Measurements from ENCODE around the gene ZBTB37. TPM values are rescaled to one million over a fixed set of nuclear protein-coding genes. Genes with fewer than 3 reads are reported as not detected.
"Not testable (repeated sequence)": the region's sequence is repeated elsewhere in the genome, so short reads cannot be mapped to it uniquely, and the experiment has no call there.

The ZBTB37 gene
- total RNA-seq, 6 donors from 2014 or later: 5.3 to 17.8 (median 12.0) TPM

DNA sequence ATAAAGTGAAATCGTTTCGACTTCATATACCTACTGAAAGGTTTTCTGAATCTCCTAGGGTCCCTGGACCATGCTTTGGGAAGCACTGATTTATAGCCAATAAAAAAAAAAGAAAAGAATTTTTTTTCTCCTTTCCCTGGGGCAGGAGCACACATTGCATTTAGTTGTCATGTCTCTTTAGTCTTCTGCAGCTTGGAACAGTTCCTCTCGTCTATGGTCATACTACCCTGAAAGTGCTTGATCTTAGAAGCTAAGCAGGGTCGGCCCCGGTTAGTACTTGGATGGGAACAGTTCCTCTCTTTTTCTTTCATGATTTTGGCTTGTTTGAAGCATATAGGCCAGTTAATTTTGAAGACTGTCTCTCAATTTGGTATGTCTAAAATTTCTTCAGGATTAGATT, 52.7 kb downstream of the ZBTB37 start:
- Histone ChIP-seq H3K36me3 (no peaks in the 10 kb centered on the region), H3K27ac (no peak overlapping the region), H3K4me3 (no peak overlapping the region), H3K9me3 (no peaks in the 10 kb centered on the region), H3K27me3 (no peaks in the 10 kb centered on the region), H3K4me1 (peaks cover 0 to 4% (median 0%) of the 10 kb centered on the region in 4 donors)
- ATAC-seq (ENCODE audit: low FRiP score in 2 of 2) (no peak), DNase-seq (no peak)
- TF ChIP-seq POLR2AphosphoS5 (IDR thresholded peaks at IDR 0.05) (no peak), EP300 (IDR thresholded peaks at IDR 0.05) (no peak), POLR2A (IDR thresholded peaks at IDR 0.05) (no peak)
- TF ChIP-seq, protein P1, sequence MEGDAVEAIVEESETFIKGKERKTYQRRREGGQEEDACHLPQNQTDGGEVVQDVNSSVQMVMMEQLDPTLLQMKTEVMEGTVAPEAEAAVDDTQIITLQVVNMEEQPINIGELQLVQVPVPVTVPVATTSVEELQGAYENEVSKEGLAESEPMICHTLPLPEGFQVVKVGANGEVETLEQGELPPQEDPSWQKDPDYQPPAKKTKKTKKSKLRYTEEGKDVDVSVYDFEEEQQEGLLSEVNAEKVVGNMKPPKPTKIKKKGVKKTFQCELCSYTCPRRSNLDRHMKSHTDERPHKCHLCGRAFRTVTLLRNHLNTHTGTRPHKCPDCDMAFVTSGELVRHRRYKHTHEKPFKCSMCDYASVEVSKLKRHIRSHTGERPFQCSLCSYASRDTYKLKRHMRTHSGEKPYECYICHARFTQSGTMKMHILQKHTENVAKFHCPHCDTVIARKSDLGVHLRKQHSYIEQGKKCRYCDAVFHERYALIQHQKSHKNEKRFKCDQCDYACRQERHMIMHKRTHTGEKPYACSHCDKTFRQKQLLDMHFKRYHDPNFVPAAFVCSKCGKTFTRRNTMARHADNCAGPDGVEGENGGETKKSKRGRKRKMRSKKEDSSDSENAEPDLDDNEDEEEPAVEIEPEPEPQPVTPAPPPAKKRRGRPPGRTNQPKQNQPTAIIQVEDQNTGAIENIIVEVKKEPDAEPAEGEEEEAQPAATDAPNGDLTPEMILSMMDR (IDR thresholded peaks at IDR 0.05): no peak
- 90 to 91% methylated on average over 5 of the region's 5 CpGs for WGBS, 2 donors

DNA sequence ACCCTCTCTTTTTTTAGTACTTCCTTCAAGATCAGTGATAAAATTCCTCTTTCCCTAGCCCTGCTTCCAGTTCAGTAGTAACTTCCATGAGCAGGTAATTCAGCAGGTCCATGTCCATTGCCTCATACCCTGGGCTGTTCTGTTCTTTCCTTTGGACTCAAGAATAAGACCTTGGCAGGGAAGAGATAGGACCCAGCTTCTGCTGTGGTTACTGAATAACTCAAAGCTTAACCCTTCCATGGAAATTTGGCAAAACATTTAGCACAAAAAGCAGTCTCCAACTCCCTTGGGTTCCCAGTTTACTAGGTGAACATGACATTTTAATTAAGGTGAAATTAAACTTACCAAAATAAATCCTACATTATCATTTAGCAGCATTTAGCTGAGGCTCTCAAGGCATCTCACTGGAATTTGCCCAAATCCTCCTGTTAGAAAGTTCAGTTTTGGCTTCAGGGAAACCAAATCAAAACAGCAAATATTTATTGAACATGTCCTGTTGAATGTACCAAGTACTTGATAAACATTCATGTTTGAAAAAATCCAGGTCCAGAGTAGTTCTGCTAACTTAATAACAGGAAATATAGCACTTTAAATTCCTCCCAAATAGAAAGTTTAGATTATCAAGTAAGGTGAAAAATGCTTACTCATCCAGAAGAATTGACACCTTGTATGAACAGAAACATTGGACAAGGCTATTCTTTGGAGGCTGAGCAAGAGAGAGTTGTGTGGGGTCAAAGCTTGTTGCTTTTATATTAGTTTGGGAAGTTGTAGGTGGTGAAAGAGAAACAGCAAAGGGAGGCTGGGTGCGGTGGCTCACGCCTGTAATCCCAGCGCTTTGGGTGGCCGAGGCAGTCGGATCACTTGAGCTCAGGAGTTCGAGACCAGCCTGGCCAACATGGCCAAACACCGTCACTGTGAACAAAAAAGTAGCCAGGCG, 57.4 kb downstream of the ZBTB37 start:
- Histone ChIP-seq H3K27me3 (no peaks in the 10 kb centered on the region), H3K36me3 (peaks cover 0 to 1% (median 0%) of the 10 kb centered on the region in 4 donors), H3K27ac (no peak overlapping the region), H3K9me3 (no peaks in the 10 kb centered on the region), H3K4me3 (no peak overlapping the region), H3K4me1 (no peaks in the 10 kb centered on the region)
- DNase-seq (no peak), ATAC-seq (ENCODE audit: low FRiP score in 2 of 2) (no peak)
- WGBS, 2 donors: 77 to 90% methylated on average over 8 of the region's 8 CpGs
- TF ChIP-seq EP300 (IDR thresholded peaks at IDR 0.05): no peak
- no peak for TF ChIP-seq POLR2A (IDR thresholded peaks at IDR 0.05)
- TF ChIP-seq, protein P1 (IDR thresholded peaks at IDR 0.05): no peak
- TF ChIP-seq POLR2AphosphoS5 (IDR thresholded peaks at IDR 0.05): no peak

DNA sequence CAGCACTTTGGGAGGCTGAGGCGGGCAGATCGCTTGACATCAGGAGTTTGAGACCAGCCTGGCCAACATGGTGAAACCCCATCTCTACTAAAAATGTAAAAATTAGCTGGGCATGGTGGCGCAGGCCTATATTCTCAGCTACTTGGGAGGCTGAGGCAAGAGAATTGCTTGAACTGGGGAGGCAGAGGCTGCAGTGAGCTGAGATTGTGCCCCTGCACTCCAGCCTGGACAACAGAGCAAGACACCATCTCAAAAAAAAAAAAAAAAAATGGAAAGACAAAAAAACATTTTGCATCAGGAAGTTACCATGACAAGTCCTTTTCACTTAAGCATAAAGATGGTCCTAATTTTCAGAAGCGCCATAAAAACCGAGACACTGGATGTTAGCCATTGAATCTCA, 62.4 kb downstream of the ZBTB37 start:
- H3K36me3 ChIP-seq: peaks cover 0 to 49% (median 4%) of the 10 kb centered on the region in 4 donors
- not testable (repeated sequence) for H3K27ac ChIP-seq; H3K9me3 ChIP-seq; H3K4me3 ChIP-seq; H3K27me3 ChIP-seq; DNase-seq; H3K4me1 ChIP-seq; ATAC-seq (ENCODE audit: low FRiP score in 2 of 2)
- WGBS, 2 donors: 97 to 98% methylated on average over 5 of the region's 5 CpGs

DNA sequence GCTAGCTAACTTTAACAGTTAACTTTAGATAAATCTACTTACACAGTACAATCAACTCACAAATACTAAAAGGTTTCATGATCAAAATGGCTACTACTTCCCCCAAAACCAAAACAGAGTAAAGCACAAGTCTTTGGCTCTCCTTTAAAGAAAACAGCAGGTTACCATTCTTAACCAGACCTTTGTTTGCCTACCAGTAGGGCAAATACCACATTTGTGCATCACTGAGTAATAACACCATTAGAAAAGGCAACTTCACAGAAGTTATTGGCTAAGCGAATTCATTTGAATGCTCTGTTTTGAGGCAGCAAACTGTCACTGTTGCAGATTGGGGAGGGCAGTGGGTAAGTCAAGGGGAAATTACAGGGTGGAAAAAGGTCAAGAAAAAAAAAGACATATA, 66.3 kb downstream of the ZBTB37 start:
- Histone ChIP-seq H3K27ac (no peak overlapping the region), H3K4me3 (no peak overlapping the region), H3K27me3 (no peaks in the 10 kb centered on the region), H3K9me3 (no peaks in the 10 kb centered on the region), H3K36me3 (peaks cover 15 to 84% (median 18%) of the 10 kb centered on the region in 4 donors), H3K4me1 (no peaks in the 10 kb centered on the region)
- TF ChIP-seq EP300 (IDR thresholded peaks at IDR 0.05) (no peak), POLR2AphosphoS5 (IDR thresholded peaks at IDR 0.05) (no peak), POLR2A (IDR thresholded peaks at IDR 0.05) (no peak)
- TF ChIP-seq, protein P1 (IDR thresholded peaks at IDR 0.05): no peak
- no peak for ATAC-seq (ENCODE audit: low FRiP score in 2 of 2)
- WGBS, 2 donors: 92 to 93% methylated on average over 1 of the region's 1 CpG
- DNase-seq: no peak

DNA sequence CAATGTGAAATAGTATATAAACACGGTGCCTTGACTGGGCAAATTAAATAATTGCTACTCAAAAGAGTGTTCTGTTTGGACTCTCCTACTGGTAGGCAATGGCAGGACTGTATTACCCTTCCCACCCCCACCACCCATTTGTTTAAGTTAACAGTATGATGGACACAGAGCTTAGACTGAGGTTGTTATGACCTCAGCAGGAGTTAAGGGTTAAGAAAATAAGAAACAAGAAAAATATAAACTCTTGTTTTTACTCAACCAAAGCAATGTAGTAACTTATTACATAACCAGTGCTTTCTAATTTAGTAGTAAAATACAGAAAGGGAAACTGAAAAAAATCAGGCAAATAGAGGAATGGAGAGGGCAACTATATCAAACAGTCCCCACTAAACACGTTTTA, 68.9 kb downstream of the ZBTB37 start:
- DNase-seq (no peak), ATAC-seq (ENCODE audit: low FRiP score in 2 of 2) (no peak)
- no peaks in the 10 kb centered on the region for H3K27me3 ChIP-seq
- no peak overlapping the region for H3K4me3 ChIP-seq
- peaks cover 26 to 94% (median 38%) of the 10 kb centered on the region in 4 donors for H3K36me3 ChIP-seq
- no peak for TF ChIP-seq EP300 (IDR thresholded peaks at IDR 0.05)
- TF ChIP-seq POLR2A (IDR thresholded peaks at IDR 0.05): no peak
- no peak for TF ChIP-seq POLR2AphosphoS5 (IDR thresholded peaks at IDR 0.05)
- TF ChIP-seq, protein P1 (IDR thresholded peaks at IDR 0.05): no peak
- H3K4me1 ChIP-seq: no peaks in the 10 kb centered on the region
- H3K9me3 ChIP-seq: no peaks in the 10 kb centered on the region
- no peak overlapping the region for H3K27ac ChIP-seq
- WGBS, 2 donors: 81 to 85% methylated on average over 2 of the region's 2 CpGs

All from upper lobe of left lung (tissue), 6 donors.